Endothelial cell (in vitro differentiated cells): ENCODE measurements around the gene CBLIF. TPM values are rescaled to one million over a fixed set of nuclear protein-coding genes. Genes with fewer than 3 reads are reported as not detected.
A peak's percentile ranks its signal among the peaks of the same experiment; 100 is the strongest.

Experiments
- DNase-seq: peaks from one replicate; pipeline ENCODE4 v3.0.0; 2021; ENCODE audit warnings: low spot score
- H3K27ac Mint-ChIP-seq: one replicate; pipeline ENCODE4 v1.8.0; 2021; ENCODE audit warnings: mixed read lengths, inconsistent platforms; ENCODE audit not compliant: unreplicated experiment
- H3K27me3 Mint-ChIP-seq: one replicate; pipeline ENCODE4 v1.8.0; 2021; ENCODE audit warnings: mild to moderate bottlenecking, moderate library complexity, mixed read lengths, inconsistent platforms; ENCODE audit not compliant: unreplicated experiment
- H3K36me3 Mint-ChIP-seq: one replicate; pipeline ENCODE4 v1.8.0; 2021; ENCODE audit warnings: mild to moderate bottlenecking, low read depth, mixed read lengths, inconsistent platforms; ENCODE audit not compliant: unreplicated experiment
- H3K4me1 Mint-ChIP-seq: one replicate; pipeline ENCODE4 v1.8.0; 2021; ENCODE audit warnings: mild to moderate bottlenecking, mixed read lengths, inconsistent platforms; ENCODE audit not compliant: unreplicated experiment
- H3K4me3 Mint-ChIP-seq: one replicate; pipeline ENCODE4 v1.8.0; 2021; ENCODE audit warnings: mild to moderate bottlenecking, mixed read lengths, inconsistent platforms; ENCODE audit not compliant: unreplicated experiment
- H3K9me3 Mint-ChIP-seq: one replicate; pipeline ENCODE4 v1.8.0; 2021; ENCODE audit warnings: mixed read lengths, inconsistent platforms; ENCODE audit not compliant: unreplicated experiment
- CTCF ChIP-seq: fragments of 200-600 bp; sonication (generic); IDR thresholded peaks from one replicate; pipeline ENCODE4 v1.5.0; 2021; ENCODE audit warnings: antibody characterized with exemption; ENCODE audit not compliant: unreplicated experiment
- total RNA-seq: library from RNA; stranded (reverse); fragmentation: NEBNext Ultra II Directional; extraction: Animal tissue kit (Norgen Biotek cat#: 25700); gene quantifications from one replicate; pipeline ENCODE4 v1.2.1, GENCODE V29; 2021; ENCODE audit not compliant: unreplicated experiment

CBLIF gene
- total RNA-seq, 1 donor from 2014 or later, result not detected

- Mint-ChIP-seq H3K9me3 (no peaks in the 10 kb centered on the region), H3K27me3 (peaks cover 15% of the 10 kb centered on the region), H3K36me3 (peaks cover 50% of the 10 kb centered on the region), H3K4me3 (no peak overlapping the region), H3K27ac (peak overlapping the region; percentile 92), H3K4me1 (peaks cover 37% of the 10 kb centered on the region)
- no peak for TF ChIP-seq CTCF
- peak; percentile 22 for DNase-seq
Measured at GRCh38 chr11:59801981-59802638, 43.2 kb downstream of the CBLIF start.

GRCh38 chr11:59801160-59801706 is 44.1 kb downstream of the CBLIF start:
- Mint-ChIP-seq H3K9me3 (no peaks in the 10 kb centered on the region), H3K27ac (peak overlapping the region; percentile 92), H3K4me1 (peaks cover 32% of the 10 kb centered on the region), H3K27me3 (peaks cover 12% of the 10 kb centered on the region), H3K4me3 (peak overlapping the region; percentile 70), H3K36me3 (peaks cover 48% of the 10 kb centered on the region)
- TF ChIP-seq CTCF, result no peak
- DNase-seq, result no peak

GRCh38 chr11:59800390-59801025 is 44.8 kb downstream of the CBLIF start:
- TF ChIP-seq CTCF, result no peak
- H3K27me3 Mint-ChIP-seq, result peaks cover 12% of the 10 kb centered on the region

GRCh38 chr11:59794417-59794816 is 50.9 kb downstream of the CBLIF start:
- Mint-ChIP-seq H3K4me3 (no peak overlapping the region), H3K9me3 (no peaks in the 10 kb centered on the region), H3K27me3 (peaks cover 11% of the 10 kb centered on the region), H3K27ac (peak overlapping the region; percentile 75), H3K4me1 (peaks cover 37% of the 10 kb centered on the region), H3K36me3 (peaks cover 69% of the 10 kb centered on the region)
- no peak for DNase-seq
- no peak for TF ChIP-seq CTCF

More at GRCh38 chr11:59800390-59801025, 44.8 kb downstream of the CBLIF start:
- no peak for DNase-seq
- Mint-ChIP-seq H3K36me3 (peaks cover 55% of the 10 kb centered on the region), H3K4me1 (peaks cover 36% of the 10 kb centered on the region), H3K27ac (peak overlapping the region; percentile 92), H3K4me3 (no peak overlapping the region), H3K9me3 (no peaks in the 10 kb centered on the region)

GRCh38 chr11:59792507-59792906 is 52.8 kb downstream of the CBLIF start:
- Mint-ChIP-seq H3K27me3 (peaks cover 9% of the 10 kb centered on the region), H3K9me3 (no peaks in the 10 kb centered on the region), H3K4me1 (peaks cover 55% of the 10 kb centered on the region), H3K27ac (peak overlapping the region; percentile 68), H3K36me3 (peaks cover 85% of the 10 kb centered on the region), H3K4me3 (peak overlapping the region; percentile 82)
- DNase-seq, result no peak
- TF ChIP-seq CTCF, result no peak
